Lower lobe of right lung (tissue), 2 donors: ENCODE data around the gene DAB1. TPM values are rescaled to one million over a fixed set of nuclear protein-coding genes. Genes with fewer than 3 reads are reported as not detected.

Experiments
- ATAC-seq, 2 donors: fragments of 200-7000 bp; cut with Tn5 transposase; one replicate each; pipeline ENCODE4 v1.9.1; 2020 to 2022; ENCODE audit warnings: mild to moderate bottlenecking in 2 of 2, moderate library complexity in 2 of 2
- DNase-seq: peaks from one replicate; pipeline ENCODE4 v3.0.0-alpha.2; 2020
- H3K27ac ChIP-seq: fragments of 200-600 bp; one replicate; pipeline ENCODE4 v1.8.0; 2022
- H3K27me3 ChIP-seq: fragments of 200-600 bp; one replicate; pipeline ENCODE4 v1.8.0; 2022; ENCODE audit warnings: low read depth
- H3K36me3 ChIP-seq: fragments of 200-600 bp; one replicate; pipeline ENCODE4 v1.8.0; 2022; ENCODE audit warnings: mild to moderate bottlenecking
- H3K4me1 ChIP-seq: fragments of 200-600 bp; one replicate; pipeline ENCODE4 v1.8.0; 2022
- H3K4me3 ChIP-seq: fragments of 200-600 bp; one replicate; pipeline ENCODE4 v1.8.0; 2022; ENCODE audit warnings: mild to moderate bottlenecking
- H3K9me3 ChIP-seq: fragments of 200-600 bp; one replicate; pipeline ENCODE4 v1.8.0; 2022
- intact Hi-C: fragments of 100-400 bp; cut with DNase I; formaldehyde crosslinking; loops from one replicate; pipeline ENCODE4 v1.11.0; 2022
- total RNA-seq: library from RNA; stranded (reverse); fragmentation: NEBNext Ultra II Directional; extraction: Animal tissue kit (Norgen Biotek cat#: 25700); gene quantifications from one replicate; pipeline ENCODE4 v1.2.1, GENCODE V29; 2021
- TF ChIP-seq, protein P1 (sequence below): fragments of 200-600 bp; IDR thresholded peaks from one replicate; pipeline ENCODE4 v1.8.0; 2022; ENCODE audit warnings: antibody characterized with exemption, mild to moderate bottlenecking
- donor health status: DM: no; HTN: yes; CAD: no; lungs with severe emphysema.

DAB1 gene
- total RNA-seq, 1 donor from 2014 or later, result 1.9 TPM

DNA sequence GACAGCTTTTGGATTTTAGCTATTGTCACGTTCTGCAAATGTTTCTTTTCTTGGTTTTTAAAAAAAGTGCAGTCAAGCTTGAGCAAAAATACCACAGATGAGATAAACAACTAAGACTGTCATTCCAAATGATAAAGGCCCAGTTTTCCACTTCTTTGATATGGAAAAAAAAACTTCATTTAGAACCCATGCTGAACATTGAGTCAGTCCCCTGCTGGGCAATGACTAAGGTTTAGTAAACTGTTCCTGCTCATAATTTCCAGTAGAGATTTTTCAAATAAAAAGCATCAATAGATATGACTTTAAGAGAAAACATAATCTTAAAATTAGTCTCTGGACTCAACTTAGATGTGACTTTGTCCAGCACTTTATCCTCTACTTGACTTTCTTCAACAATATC, 290.2 kb downstream of the DAB1 start:
- no peaks in the 10 kb centered on the region for H3K9me3 ChIP-seq
- no peak for ATAC-seq

DNA sequence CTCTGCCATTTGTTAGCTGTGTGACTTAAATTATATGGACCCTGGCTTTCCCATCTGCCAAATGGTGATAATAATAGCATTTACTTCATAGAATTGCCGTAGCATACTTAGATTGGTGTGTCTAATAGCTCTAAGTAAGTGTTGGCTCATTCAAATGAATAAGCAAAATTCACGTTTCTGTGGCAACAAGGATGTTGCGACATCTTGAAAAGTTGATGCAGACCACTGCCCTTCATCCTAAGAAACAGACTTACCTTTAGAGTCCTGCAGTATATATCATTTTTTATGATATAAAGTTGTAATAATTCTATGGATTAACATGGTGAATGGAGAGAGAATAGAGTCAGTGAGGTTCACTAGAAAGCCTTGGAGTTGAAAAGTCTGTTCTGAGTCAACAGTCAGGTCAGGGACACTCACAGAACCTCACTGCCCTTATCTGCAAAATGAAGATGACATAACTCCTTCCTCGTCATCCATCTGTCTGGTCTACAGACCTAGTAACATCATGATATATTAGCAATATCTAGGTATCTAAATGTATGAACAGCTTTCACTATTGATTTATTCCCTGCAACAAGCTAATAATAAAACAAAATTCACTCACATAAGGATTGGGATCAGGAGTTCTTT, 290.8 kb downstream of the DAB1 start:
- Histone ChIP-seq H3K27ac (no peak overlapping the region), H3K4me1 (no peaks in the 10 kb centered on the region), H3K36me3 (no peaks in the 10 kb centered on the region), H3K4me3 (no peak overlapping the region), H3K27me3 (no peaks in the 10 kb centered on the region), H3K9me3 (no peaks in the 10 kb centered on the region)
- intact Hi-C loops, result no loop called here
- ATAC-seq (no peak), DNase-seq (no peak)
- TF ChIP-seq, protein P1, sequence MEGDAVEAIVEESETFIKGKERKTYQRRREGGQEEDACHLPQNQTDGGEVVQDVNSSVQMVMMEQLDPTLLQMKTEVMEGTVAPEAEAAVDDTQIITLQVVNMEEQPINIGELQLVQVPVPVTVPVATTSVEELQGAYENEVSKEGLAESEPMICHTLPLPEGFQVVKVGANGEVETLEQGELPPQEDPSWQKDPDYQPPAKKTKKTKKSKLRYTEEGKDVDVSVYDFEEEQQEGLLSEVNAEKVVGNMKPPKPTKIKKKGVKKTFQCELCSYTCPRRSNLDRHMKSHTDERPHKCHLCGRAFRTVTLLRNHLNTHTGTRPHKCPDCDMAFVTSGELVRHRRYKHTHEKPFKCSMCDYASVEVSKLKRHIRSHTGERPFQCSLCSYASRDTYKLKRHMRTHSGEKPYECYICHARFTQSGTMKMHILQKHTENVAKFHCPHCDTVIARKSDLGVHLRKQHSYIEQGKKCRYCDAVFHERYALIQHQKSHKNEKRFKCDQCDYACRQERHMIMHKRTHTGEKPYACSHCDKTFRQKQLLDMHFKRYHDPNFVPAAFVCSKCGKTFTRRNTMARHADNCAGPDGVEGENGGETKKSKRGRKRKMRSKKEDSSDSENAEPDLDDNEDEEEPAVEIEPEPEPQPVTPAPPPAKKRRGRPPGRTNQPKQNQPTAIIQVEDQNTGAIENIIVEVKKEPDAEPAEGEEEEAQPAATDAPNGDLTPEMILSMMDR, result no peak

More for the DNA sequence above, 290.2 kb downstream of the DAB1 start:
- Histone ChIP-seq H3K36me3 (no peaks in the 10 kb centered on the region), H3K4me1 (no peaks in the 10 kb centered on the region), H3K27me3 (no peaks in the 10 kb centered on the region), H3K27ac (no peak overlapping the region), H3K4me3 (no peak overlapping the region)
- TF ChIP-seq, protein P1, result no peak
- no peak for DNase-seq
- intact Hi-C loops, result no loop called here

DNA sequence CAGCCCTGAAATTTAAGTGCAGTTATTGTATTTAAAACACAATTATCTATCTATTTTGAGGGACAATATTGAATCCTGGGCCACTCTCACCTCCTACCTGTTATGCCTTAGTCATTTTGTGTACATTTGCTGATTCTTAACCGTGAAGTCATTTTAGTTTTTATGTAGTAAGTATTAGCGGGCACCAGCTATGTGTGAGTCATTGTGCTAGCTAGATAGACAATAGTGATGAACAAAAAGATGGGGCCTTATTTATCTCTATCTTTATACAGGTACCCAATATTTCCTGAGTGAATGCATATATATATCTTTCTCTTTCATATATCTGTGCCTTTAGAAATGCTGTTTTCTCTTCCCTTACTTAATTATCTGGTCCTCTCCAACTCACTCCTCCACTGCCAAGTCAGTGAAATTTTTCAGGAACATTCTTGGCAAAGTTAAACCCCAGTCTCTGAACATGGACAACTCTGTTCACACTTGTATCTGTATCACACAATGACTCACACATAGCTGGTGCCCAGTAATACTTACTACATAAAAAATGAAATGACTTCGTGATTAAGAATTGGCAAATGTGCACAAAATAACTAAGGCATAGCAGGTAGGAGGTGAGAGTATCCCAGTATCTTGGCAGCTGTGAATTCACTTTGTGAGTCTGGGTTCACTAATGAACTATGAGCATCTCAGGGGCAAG, 292.0 kb downstream of the DAB1 start:
- TF ChIP-seq, protein P1, result no peak
- H3K27ac ChIP-seq, result no peak overlapping the region
- H3K9me3 ChIP-seq, result no peaks in the 10 kb centered on the region
- no peaks in the 10 kb centered on the region for H3K4me1 ChIP-seq
- intact Hi-C loops, result no loop called here
- no peaks in the 10 kb centered on the region for H3K27me3 ChIP-seq
- ATAC-seq (no peak), DNase-seq (no peak)
- no peaks in the 10 kb centered on the region for H3K36me3 ChIP-seq
- H3K4me3 ChIP-seq, result no peak overlapping the region

DNA sequence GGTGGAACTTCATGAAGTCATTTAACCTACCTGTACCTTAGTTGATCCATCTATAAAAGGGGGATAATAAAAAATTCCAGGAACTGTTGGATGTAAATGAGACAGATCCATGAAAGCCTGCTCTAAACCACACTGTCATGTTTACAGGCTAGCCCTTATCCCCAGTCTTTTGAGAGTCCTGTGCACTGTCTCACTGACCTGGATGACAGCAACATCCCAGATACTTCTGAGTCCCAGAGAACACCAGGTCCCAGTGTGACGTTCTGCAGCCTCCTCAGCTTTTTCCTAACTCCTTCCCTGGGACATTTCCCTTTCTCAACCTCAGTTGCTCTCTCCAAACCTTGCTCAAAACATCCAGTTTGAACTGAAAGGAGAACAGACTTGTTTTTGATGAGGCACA, 292.6 kb downstream of the DAB1 start:
- Histone ChIP-seq H3K27ac (no peak overlapping the region), H3K4me1 (no peaks in the 10 kb centered on the region), H3K27me3 (no peaks in the 10 kb centered on the region), H3K36me3 (no peaks in the 10 kb centered on the region), H3K9me3 (no peaks in the 10 kb centered on the region), H3K4me3 (no peak overlapping the region)
- intact Hi-C loops, result no loop called here
- DNase-seq (no peak), ATAC-seq (no peak)
- TF ChIP-seq, protein P1, result no peak

DNA sequence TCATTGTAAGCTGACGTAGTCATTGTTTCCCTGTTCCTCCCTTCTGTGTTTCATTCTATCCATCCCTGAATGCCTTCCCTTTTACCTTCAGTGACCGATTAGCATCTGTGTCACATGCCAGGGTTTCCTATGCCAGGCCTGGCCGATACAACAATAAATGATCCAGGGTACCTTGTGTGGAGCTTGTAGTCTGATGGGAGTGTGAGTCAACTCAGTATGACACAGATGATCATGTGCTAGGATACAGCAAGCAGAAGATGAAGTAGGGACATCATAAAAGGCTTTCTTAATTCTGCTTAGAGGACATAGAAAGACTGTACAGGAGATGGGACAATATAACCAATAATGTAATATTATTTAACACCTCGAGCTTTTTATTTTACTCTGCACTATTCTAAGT, 294.0 kb downstream of the DAB1 start:
- TF ChIP-seq, protein P1, result no peak
- ATAC-seq (no peak), DNase-seq (no peak)
- H3K27me3 ChIP-seq, result no peaks in the 10 kb centered on the region
- H3K9me3 ChIP-seq, result no peaks in the 10 kb centered on the region
- intact Hi-C loops, result no loop called here
- H3K4me1 ChIP-seq, result no peaks in the 10 kb centered on the region
- H3K27ac ChIP-seq, result no peak overlapping the region
- H3K36me3 ChIP-seq, result no peaks in the 10 kb centered on the region
- H3K4me3 ChIP-seq, result no peak overlapping the region
